Measurements from ENCODE around the gene RPRD1A.

- TF ChIP-seq POLR2AphosphoS5 (IDR thresholded peaks at IDR 0.05; ENCODE audit: low read depth, low read length) (no peak), POLR2A (IDR thresholded peaks at IDR 0.05; ENCODE audit: low read depth, low read length) (no peak), POU2F2 (IDR thresholded peaks at IDR 0.05; ENCODE audit: low read depth, low read length) (no peak), TAF1 (IDR thresholded peaks at IDR 0.05; ENCODE audit: low read depth, low read length) (no peak), SPI1 (IDR thresholded peaks at IDR 0.05; ENCODE audit: low read depth, low read length) (peak; percentile 65; the same call in 1 of the 2 replicates), PAX5 (IDR thresholded peaks at IDR 0.05; ENCODE audit: insufficient read depth, low read length, severe bottlenecking) (no peak)
These were observed 19.8 kb downstream of the RPRD1A start for GRCh38 chr18:36047521-36047920.
